Adrenal gland (tissue), 5 donors: ENCODE results near the gene MKNK1.

Source experiments
- CTCF ChIP-seq, 6 experiments: fragments of 450-650 bp in 4 of 6; fragments of 200-600 bp in 2 of 6; sonication (generic) in 1 of 6; IDR thresholded peaks; 1 replicate in 5 of 6; 2 replicates in 1 of 6; pipeline versions ENCODE4 v1.5.1 to v1.8.0; 2016 to 2021; ENCODE audit warnings: antibody characterized with exemption in 6 of 6, mild to moderate bottlenecking in 2 of 6, moderate library complexity in 1 of 6
- POLR2A ChIP-seq, 2 donors: fragments of 450-650 bp; IDR thresholded peaks; one replicate each; pipeline ENCODE4 v1.6.1; 2017; ENCODE audit warnings: antibody characterized with exemption in 2 of 2, mild to moderate bottlenecking in 2 of 2, moderate library complexity in 1 of 2
- donor health status: DM: no; HTN: no; CAD: no.

DNA sequence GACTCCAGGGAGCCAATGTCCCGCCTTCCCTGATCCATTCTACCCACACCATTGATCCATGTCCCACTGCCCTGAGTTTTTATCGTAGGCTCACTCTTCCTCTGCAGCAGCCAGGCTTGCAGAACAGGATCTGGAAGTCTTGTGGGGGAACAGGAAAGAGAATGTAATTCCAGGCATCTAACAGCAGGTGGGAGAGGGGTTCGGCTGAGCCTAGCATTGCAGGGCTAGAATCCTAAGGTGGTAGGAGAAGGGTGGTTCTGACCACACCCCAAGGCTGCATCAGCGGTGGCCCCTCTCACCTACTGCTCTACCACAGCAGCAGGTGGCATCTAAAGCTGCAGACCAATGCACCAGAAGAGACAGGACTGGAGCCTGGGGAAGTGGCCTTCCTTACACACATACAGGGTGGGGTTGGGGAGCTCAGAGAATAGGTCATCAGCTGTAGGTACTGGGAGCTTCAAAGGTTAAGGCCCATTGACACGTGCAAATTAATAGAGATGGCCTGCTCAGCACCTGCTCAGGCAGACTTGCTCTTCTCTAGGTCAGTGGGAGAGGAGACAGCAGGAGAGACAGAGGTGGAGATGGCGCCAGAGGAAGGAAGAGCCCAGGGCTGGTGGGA, 73.2 kb downstream of the MKNK1 start:
- TF ChIP-seq CTCF (IDR thresholded peaks at IDR 0.05) (no peak), POLR2A (IDR thresholded peaks at IDR 0.05) (no peak)
